ENCODE measurements around the gene PLXNA4. TPM values are rescaled to one million over a fixed set of nuclear protein-coding genes. Genes with fewer than 3 reads are reported as not detected.

PLXNA4 gene
- total RNA-seq, 1 experiment from 2014 or later = 0.10 TPM

DNA sequence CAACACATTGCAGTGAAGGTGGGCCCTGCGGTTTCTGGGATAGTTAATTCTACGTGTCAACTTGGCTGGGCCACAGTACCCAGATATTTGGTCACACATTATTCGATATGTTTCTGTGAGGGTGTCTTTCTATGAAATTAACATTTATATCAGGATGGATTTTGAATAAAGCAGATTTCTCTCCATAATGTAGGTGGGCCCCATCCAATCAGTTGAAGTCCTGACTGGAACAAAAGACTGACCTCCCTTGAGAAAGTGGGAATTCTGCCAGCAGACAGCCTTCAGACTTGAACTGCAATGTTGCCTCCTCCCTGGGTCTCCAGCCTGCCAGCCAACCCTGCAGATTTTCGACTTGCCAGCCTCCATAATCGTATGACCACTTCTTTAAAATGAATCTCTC lies 420.6 kb downstream of the PLXNA4 start:
- Histone ChIP-seq H3K27ac (ENCODE audit: low read length) (no peak overlapping the region), H3K4me3 (ENCODE audit: low read depth in 2 of 2, low read length in 2 of 2) (no peak overlapping the region), H3K9me3 (ENCODE audit: control insufficient read depth, insufficient read depth, low read depth, low read length) (no peaks in the 10 kb centered on the region), H3K27me3 (ENCODE audit: control insufficient read depth, insufficient read depth, low read length) (no peaks in the 10 kb centered on the region; the same call in 1 of the 2 replicates), H3K4me1 (ENCODE audit: control insufficient read depth, insufficient read depth, low read length) (no peaks in the 10 kb centered on the region), H3K36me3 (ENCODE audit: control insufficient read depth, insufficient read depth, low read length) (no peaks in the 10 kb centered on the region)
- POLR2A ChIA-PET = no interaction called here
- DNase-seq (ENCODE audit: low read depth, low spot score) (no peak), ATAC-seq (no peak)
- intact Hi-C loops (cut with micrococcal nuclease; ENCODE audit: unreplicated experiment) (no loop called here), in situ Hi-C loops (cut with HindIII; ENCODE audit: low pct_unique_long_range_greater_than_20kb, low sequenced_read_pairs) (no loop called here)
- no TSS peak for BruUV-seq (replicated peaks)
- CTCF ChIA-PET = no interaction called here
- TF ChIP-seq, protein P1, sequence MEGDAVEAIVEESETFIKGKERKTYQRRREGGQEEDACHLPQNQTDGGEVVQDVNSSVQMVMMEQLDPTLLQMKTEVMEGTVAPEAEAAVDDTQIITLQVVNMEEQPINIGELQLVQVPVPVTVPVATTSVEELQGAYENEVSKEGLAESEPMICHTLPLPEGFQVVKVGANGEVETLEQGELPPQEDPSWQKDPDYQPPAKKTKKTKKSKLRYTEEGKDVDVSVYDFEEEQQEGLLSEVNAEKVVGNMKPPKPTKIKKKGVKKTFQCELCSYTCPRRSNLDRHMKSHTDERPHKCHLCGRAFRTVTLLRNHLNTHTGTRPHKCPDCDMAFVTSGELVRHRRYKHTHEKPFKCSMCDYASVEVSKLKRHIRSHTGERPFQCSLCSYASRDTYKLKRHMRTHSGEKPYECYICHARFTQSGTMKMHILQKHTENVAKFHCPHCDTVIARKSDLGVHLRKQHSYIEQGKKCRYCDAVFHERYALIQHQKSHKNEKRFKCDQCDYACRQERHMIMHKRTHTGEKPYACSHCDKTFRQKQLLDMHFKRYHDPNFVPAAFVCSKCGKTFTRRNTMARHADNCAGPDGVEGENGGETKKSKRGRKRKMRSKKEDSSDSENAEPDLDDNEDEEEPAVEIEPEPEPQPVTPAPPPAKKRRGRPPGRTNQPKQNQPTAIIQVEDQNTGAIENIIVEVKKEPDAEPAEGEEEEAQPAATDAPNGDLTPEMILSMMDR (IDR thresholded peaks at IDR 0.05) = no peak
- TF ChIP-seq TCF7L2 (IDR thresholded peaks at IDR 0.05; ENCODE audit: low read depth, low read length) (no peak), POLR2AphosphoS5 (IDR thresholded peaks at IDR 0.05; ENCODE audit: low read depth, low read length) (no peak), SIN3A (IDR thresholded peaks at IDR 0.05; ENCODE audit: borderline replicate concordance, insufficient read depth, low read depth, low read length) (no peak)
- TF ChIP-seq, protein P2, sequence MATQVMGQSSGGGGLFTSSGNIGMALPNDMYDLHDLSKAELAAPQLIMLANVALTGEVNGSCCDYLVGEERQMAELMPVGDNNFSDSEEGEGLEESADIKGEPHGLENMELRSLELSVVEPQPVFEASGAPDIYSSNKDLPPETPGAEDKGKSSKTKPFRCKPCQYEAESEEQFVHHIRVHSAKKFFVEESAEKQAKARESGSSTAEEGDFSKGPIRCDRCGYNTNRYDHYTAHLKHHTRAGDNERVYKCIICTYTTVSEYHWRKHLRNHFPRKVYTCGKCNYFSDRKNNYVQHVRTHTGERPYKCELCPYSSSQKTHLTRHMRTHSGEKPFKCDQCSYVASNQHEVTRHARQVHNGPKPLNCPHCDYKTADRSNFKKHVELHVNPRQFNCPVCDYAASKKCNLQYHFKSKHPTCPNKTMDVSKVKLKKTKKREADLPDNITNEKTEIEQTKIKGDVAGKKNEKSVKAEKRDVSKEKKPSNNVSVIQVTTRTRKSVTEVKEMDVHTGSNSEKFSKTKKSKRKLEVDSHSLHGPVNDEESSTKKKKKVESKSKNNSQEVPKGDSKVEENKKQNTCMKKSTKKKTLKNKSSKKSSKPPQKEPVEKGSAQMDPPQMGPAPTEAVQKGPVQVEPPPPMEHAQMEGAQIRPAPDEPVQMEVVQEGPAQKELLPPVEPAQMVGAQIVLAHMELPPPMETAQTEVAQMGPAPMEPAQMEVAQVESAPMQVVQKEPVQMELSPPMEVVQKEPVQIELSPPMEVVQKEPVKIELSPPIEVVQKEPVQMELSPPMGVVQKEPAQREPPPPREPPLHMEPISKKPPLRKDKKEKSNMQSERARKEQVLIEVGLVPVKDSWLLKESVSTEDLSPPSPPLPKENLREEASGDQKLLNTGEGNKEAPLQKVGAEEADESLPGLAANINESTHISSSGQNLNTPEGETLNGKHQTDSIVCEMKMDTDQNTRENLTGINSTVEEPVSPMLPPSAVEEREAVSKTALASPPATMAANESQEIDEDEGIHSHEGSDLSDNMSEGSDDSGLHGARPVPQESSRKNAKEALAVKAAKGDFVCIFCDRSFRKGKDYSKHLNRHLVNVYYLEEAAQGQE (IDR thresholded peaks at IDR 0.05; ENCODE audit: insufficient read depth in 1 of 2, low read depth in 2 of 2, low read length in 1 of 2) = no peak

DNA sequence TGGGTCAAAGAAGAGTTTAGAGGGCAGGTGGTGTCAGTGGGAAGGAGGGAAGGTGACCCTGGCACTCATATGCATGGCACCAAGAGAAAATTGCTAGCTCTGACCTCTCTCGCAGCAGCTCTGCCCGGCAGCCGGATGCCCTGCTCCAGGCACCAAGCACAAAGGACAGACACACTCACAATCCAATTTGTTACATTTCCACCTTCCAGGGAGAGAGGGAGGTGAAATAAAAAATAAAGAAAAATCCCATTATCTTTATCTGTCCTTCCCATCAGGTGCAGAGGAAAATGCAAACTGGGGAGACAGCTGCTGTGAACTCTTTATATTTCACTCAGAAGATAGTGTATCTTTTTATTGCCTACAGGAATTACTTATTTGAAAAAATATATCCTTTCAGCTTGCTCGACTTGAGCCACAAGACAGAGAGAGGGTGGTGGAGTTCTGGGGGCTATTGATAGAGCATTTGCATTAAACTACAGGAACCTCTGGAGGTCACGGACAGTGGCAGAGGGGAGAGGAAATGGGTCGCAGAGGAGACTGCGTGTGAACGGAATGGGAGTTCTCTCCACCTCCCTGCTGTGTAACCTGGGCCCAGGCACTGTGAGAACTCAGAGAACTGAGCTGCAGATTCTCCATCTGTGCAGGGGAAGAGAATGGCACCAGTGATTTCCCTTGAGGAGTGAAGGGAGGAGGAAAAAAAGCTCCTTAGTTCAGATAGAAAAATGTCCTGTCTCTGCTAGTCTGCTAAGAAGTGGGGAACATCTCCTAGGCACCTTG lies 421.4 kb downstream of the PLXNA4 start:
- DNase-seq (ENCODE audit: low read depth, low spot score) (no peak), ATAC-seq (no peak)
- no TSS peak for BruUV-seq (replicated peaks)
- intact Hi-C loops (cut with micrococcal nuclease; ENCODE audit: unreplicated experiment) = no loop called here
- no peaks in the 10 kb centered on the region for H3K36me3 ChIP-seq (ENCODE audit: control insufficient read depth, insufficient read depth, low read length)
- H3K4me1 ChIP-seq (ENCODE audit: control insufficient read depth, insufficient read depth, low read length) = no peaks in the 10 kb centered on the region
- H3K27ac ChIP-seq (ENCODE audit: low read length) = no peak overlapping the region
- in situ Hi-C loops (cut with HindIII; ENCODE audit: low pct_unique_long_range_greater_than_20kb, low sequenced_read_pairs) = no loop called here
- TF ChIP-seq, protein P1 (IDR thresholded peaks at IDR 0.05) = no peak
- TF ChIP-seq, protein P2 (IDR thresholded peaks at IDR 0.05; ENCODE audit: insufficient read depth in 1 of 2, low read depth in 2 of 2, low read length in 1 of 2) = no peak
- TF ChIP-seq TCF7L2 (IDR thresholded peaks at IDR 0.05; ENCODE audit: low read depth, low read length) (no peak), SIN3A (IDR thresholded peaks at IDR 0.05; ENCODE audit: borderline replicate concordance, insufficient read depth, low read depth, low read length) (no peak), POLR2AphosphoS5 (IDR thresholded peaks at IDR 0.05; ENCODE audit: low read depth, low read length) (no peak)
- H3K4me3 ChIP-seq (ENCODE audit: low read depth in 2 of 2, low read length in 2 of 2) = no peak overlapping the region
- POLR2A ChIA-PET = no interaction called here
- CTCF ChIA-PET = no interaction called here
- no peaks in the 10 kb centered on the region for H3K9me3 ChIP-seq (ENCODE audit: control insufficient read depth, insufficient read depth, low read depth, low read length)
- no peaks in the 10 kb centered on the region; the same call in 1 of the 2 replicates for H3K27me3 ChIP-seq (ENCODE audit: control insufficient read depth, insufficient read depth, low read length)

Measured in Panc1 (cell line).